Measurements from ENCODE around the gene EXOC6.

Gene EXOC6

DNA sequence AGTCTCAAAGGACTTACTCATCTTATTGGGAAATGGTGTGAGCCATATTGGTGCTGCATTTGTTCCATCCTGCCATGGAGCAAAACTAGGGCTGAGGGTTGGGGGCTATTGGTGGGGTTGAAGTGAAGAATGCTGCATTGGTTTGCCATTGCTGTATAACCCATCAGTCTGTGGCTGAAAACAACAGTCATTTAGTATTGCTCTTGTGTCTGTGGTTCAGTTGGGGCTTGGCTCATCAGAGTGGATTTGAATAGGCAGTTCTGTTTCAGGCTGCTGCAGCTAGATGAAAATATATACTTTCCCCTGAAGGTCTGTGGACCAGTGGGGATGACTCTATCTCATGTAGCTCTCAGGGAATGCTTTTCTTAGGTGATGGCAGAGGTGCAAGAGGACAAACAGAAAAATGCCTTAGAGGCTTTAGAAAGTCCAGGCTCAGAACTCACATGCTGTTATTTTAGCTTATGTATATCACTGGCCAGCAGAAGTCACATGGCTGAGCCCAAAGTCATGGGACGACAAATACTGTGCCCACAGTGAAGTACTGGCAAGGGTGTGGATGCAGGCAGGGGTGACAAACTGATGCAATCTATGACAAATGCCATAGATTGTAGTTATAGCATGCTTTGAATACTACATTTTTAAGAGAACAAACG, 15.2 kb upstream of the EXOC6 start:
- TF ChIP-seq GABPA (IDR thresholded peaks at IDR 0.05; ENCODE audit: low read depth) (no peak), POLR2AphosphoS5 (IDR thresholded peaks at IDR 0.05; ENCODE audit: low read depth) (no peak), SPI1 (IDR thresholded peaks at IDR 0.05; ENCODE audit: borderline replicate concordance, low read depth) (no peak)
- TF ChIP-seq, protein P1, sequence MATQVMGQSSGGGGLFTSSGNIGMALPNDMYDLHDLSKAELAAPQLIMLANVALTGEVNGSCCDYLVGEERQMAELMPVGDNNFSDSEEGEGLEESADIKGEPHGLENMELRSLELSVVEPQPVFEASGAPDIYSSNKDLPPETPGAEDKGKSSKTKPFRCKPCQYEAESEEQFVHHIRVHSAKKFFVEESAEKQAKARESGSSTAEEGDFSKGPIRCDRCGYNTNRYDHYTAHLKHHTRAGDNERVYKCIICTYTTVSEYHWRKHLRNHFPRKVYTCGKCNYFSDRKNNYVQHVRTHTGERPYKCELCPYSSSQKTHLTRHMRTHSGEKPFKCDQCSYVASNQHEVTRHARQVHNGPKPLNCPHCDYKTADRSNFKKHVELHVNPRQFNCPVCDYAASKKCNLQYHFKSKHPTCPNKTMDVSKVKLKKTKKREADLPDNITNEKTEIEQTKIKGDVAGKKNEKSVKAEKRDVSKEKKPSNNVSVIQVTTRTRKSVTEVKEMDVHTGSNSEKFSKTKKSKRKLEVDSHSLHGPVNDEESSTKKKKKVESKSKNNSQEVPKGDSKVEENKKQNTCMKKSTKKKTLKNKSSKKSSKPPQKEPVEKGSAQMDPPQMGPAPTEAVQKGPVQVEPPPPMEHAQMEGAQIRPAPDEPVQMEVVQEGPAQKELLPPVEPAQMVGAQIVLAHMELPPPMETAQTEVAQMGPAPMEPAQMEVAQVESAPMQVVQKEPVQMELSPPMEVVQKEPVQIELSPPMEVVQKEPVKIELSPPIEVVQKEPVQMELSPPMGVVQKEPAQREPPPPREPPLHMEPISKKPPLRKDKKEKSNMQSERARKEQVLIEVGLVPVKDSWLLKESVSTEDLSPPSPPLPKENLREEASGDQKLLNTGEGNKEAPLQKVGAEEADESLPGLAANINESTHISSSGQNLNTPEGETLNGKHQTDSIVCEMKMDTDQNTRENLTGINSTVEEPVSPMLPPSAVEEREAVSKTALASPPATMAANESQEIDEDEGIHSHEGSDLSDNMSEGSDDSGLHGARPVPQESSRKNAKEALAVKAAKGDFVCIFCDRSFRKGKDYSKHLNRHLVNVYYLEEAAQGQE (IDR thresholded peaks at IDR 0.05; ENCODE audit: insufficient replicate concordance, low read depth): no peak
- TF ChIP-seq, protein P2, sequence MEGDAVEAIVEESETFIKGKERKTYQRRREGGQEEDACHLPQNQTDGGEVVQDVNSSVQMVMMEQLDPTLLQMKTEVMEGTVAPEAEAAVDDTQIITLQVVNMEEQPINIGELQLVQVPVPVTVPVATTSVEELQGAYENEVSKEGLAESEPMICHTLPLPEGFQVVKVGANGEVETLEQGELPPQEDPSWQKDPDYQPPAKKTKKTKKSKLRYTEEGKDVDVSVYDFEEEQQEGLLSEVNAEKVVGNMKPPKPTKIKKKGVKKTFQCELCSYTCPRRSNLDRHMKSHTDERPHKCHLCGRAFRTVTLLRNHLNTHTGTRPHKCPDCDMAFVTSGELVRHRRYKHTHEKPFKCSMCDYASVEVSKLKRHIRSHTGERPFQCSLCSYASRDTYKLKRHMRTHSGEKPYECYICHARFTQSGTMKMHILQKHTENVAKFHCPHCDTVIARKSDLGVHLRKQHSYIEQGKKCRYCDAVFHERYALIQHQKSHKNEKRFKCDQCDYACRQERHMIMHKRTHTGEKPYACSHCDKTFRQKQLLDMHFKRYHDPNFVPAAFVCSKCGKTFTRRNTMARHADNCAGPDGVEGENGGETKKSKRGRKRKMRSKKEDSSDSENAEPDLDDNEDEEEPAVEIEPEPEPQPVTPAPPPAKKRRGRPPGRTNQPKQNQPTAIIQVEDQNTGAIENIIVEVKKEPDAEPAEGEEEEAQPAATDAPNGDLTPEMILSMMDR (IDR thresholded peaks at IDR 0.05; ENCODE audit: insufficient read depth, low read length): no peak
- no peak for DNase-seq (ENCODE audit: low read depth in 1 of 2, low spot score in 1 of 2)
- Histone ChIP-seq H3K27ac (replicated peaks) (no peak overlapping the region), H3K4me3 (replicated peaks; ENCODE audit: insufficient read depth, low read length) (no peak overlapping the region), H3K27me3 (ENCODE audit: insufficient read depth, poor library complexity, severe bottlenecking) (no peaks in the 10 kb centered on the region)

DNA sequence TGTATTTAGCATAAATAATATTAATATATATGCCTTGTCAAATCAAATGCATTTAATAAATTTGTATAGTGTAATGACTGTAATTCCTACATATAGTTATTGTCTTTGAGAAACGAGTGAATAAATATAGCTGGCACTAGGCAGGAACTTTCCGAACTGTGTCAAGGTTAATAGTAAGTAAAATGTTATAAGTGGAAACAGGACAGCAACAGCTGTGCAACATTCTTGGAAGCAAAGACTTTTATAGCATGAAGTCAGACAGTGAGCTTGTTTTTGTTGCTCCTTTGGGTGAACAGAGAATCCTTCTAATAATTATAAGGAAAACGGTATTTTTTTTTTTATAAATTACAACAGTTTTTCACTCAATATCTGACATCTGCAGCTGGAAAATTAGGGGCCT, 14.0 kb upstream of the EXOC6 start:
- no peaks in the 10 kb centered on the region for H3K27me3 ChIP-seq (ENCODE audit: insufficient read depth, poor library complexity, severe bottlenecking)
- TF ChIP-seq, protein P1 (IDR thresholded peaks at IDR 0.05; ENCODE audit: insufficient replicate concordance, low read depth): no peak
- TF ChIP-seq, protein P2 (IDR thresholded peaks at IDR 0.05; ENCODE audit: insufficient read depth, low read length): no peak
- no peak for TF ChIP-seq SPI1 (IDR thresholded peaks at IDR 0.05; ENCODE audit: borderline replicate concordance, low read depth)
- TF ChIP-seq POLR2AphosphoS5 (IDR thresholded peaks at IDR 0.05; ENCODE audit: low read depth): no peak
- no peak for TF ChIP-seq GABPA (IDR thresholded peaks at IDR 0.05; ENCODE audit: low read depth)
- DNase-seq (ENCODE audit: low read depth in 1 of 2, low spot score in 1 of 2): no peak
- H3K27ac ChIP-seq (replicated peaks): no peak overlapping the region
- no peak overlapping the region for H3K4me3 ChIP-seq (replicated peaks; ENCODE audit: insufficient read depth, low read length)

DNA sequence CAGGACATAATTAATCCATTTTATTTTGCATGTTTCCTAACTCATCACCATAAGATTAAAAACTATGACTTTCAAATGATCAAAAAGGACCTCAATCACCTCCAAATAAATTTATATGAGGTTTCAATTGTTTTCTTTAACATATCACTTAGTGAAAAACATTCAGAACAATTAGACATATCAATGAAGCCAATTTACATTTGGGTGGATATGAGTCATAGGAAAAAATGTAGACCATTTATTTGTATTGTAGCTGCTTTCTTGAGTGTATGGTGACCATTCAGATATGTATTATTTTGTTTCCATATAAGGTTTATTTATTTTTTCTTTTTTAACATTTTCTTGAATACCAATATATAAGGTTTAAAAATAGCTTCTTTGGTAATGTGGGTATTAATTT, 13.3 kb upstream of the EXOC6 start:
- TF ChIP-seq, protein P1 (IDR thresholded peaks at IDR 0.05; ENCODE audit: insufficient replicate concordance, low read depth): no peak
- TF ChIP-seq POLR2AphosphoS5 (IDR thresholded peaks at IDR 0.05; ENCODE audit: low read depth) (no peak), SPI1 (IDR thresholded peaks at IDR 0.05; ENCODE audit: borderline replicate concordance, low read depth) (no peak), GABPA (IDR thresholded peaks at IDR 0.05; ENCODE audit: low read depth) (no peak)
- TF ChIP-seq, protein P2 (IDR thresholded peaks at IDR 0.05; ENCODE audit: insufficient read depth, low read length): no peak
- H3K27me3 ChIP-seq (ENCODE audit: insufficient read depth, poor library complexity, severe bottlenecking): no peaks in the 10 kb centered on the region

More for the DNA sequence above, 13.3 kb upstream of the EXOC6 start:
- DNase-seq (ENCODE audit: low read depth in 1 of 2, low spot score in 1 of 2): no peak
- Histone ChIP-seq H3K27ac (replicated peaks) (no peak overlapping the region), H3K4me3 (replicated peaks; ENCODE audit: insufficient read depth, low read length) (no peak overlapping the region)

All from HL-60 (cell line).